Hepatocyte (in vitro differentiated cells): ENCODE measurements around the gene TEAD2. TPM values are rescaled to one million over a fixed set of nuclear protein-coding genes. Genes with fewer than 3 reads are reported as not detected.

Experiments
- DNase-seq: peaks from one replicate; pipeline ENCODE4 v3.0.0-alpha.2; 2016; ENCODE audit warnings: low spot score
- H2AFZ ChIP-seq: fragments of 200-600 bp; sonication (generic); 2 replicates; pipeline ENCODE4 v1.6.0; 2016; ENCODE audit warnings: antibody characterized with exemption, mild to moderate bottlenecking
- H3K27ac ChIP-seq: fragments of 200-600 bp; sonication (generic); 2 replicates; pipeline ENCODE4 v1.5.1; 2016; ENCODE audit warnings: mild to moderate bottlenecking
- H3K27me3 ChIP-seq: fragments of 200-600 bp; sonication (generic); 2 replicates; pipeline ENCODE4 v1.6.1; 2016
- H3K36me3 ChIP-seq: fragments of 200-600 bp; sonication (generic); replicated peaks from 2 replicates; pipeline ENCODE4 v1.5.1; 2016; ENCODE audit warnings: low read depth; ENCODE audit not compliant: insufficient read depth
- H3K4me1 ChIP-seq: fragments of 200-600 bp; sonication (generic); 2 replicates; pipeline ENCODE4 v1.5.1; 2016; ENCODE audit warnings: mild to moderate bottlenecking, moderate library complexity; ENCODE audit not compliant: insufficient read depth
- H3K4me2 ChIP-seq: fragments of 200-600 bp; sonication (generic); 2 replicates; pipeline ENCODE4 v1.6.0; 2016
- H3K4me3 ChIP-seq: fragments of 200-600 bp; sonication (generic); 2 replicates; pipeline ENCODE4 v1.5.1; 2016; ENCODE audit warnings: mild to moderate bottlenecking
- H3K79me2 ChIP-seq: fragments of 200-600 bp; sonication (generic); 2 replicates; pipeline ENCODE4 v1.6.0; 2017; ENCODE audit warnings: mild to moderate bottlenecking
- H3K9me2 ChIP-seq: fragments of 200-600 bp; sonication (generic); replicated peaks from 2 replicates; pipeline ENCODE4 v1.6.0; 2017; ENCODE audit warnings: mild to moderate bottlenecking; ENCODE audit not compliant: insufficient read depth
- H3K9me3 ChIP-seq: fragments of 200-600 bp; sonication (generic); 2 replicates; pipeline ENCODE4 v1.5.1; 2016; ENCODE audit warnings: low read depth, mild to moderate bottlenecking
- H4K20me1 ChIP-seq: fragments of 200-600 bp; sonication (generic); 2 replicates; pipeline ENCODE4 v1.6.0; 2016; ENCODE audit warnings: mild to moderate bottlenecking; ENCODE audit not compliant: insufficient read depth, poor library complexity, severe bottlenecking
- CTCF ChIP-seq: fragments of 200-600 bp; sonication (generic); IDR thresholded peaks from 2 replicates; pipeline ENCODE4 v1.5.1; 2016; ENCODE audit warnings: antibody characterized with exemption, mild to moderate bottlenecking; ENCODE audit not compliant: poor library complexity
- EZH2 ChIP-seq: fragments of 200-600 bp; sonication (generic); IDR thresholded peaks from 2 replicates; pipeline ENCODE4 v1.6.1; 2016; ENCODE audit warnings: antibody characterized with exemption, mild to moderate bottlenecking, borderline replicate concordance
- EZH2phosphoT487 ChIP-seq: fragments of 200-600 bp; sonication (generic); IDR thresholded peaks from one replicate; pipeline ENCODE4 v1.6.1; 2018; ENCODE audit warnings: antibody characterized with exemption, mild to moderate bottlenecking, low read depth, moderate library complexity; ENCODE audit not compliant: unreplicated experiment, severe bottlenecking
- WGBS: methylation state at CpG from one replicate; pipeline ENCODE4 v1.1.6; 2016; ENCODE audit warnings: low lambda C conversion rate; ENCODE audit errors: missing lambda C conversion rate; 5-methylcytosine and 5-hydroxymethylcytosine counted together
- microRNA-seq: library from miRNA; unstranded; fragments of <30 nt; microRNA quantifications from one replicate; pipeline ENCODE4, GENCODE V29; 2017
- polyA plus RNA-seq: library from polyadenylated mRNA; unstranded; fragments of >200 nt; fragmentation: Nextera tagmentation; extraction: Ambion mirVana; gene quantifications from 2 replicates; pipeline ENCODE4 v1.2.1, GENCODE V29; 2016
- small RNA-seq: library from RNA; depleted of rRNA; stranded (forward); fragments of <200 nt; gene quantifications from one replicate; pipeline ENCODE3, GENCODE V24; 2014
- total RNA-seq: library from RNA; depleted of rRNA; stranded (reverse); fragments of >200 nt; gene quantifications from 2 replicates; pipeline ENCODE4 v1.2.3, GENCODE V29; 2014

The TEAD2 gene
- total and polyA plus RNA-seq, 2 experiments from 2014 or later = 35.4 to 41.4 TPM

GRCh38 chr19:49295208-49295880, 66.9 kb downstream of the TEAD2 start:
- Histone ChIP-seq H3K27me3 (no peaks in the 10 kb centered on the region), H3K9me2 (no peaks in the 10 kb centered on the region), H3K36me3 (no peaks in the 10 kb centered on the region), H3K9me3 (no peaks in the 10 kb centered on the region), H3K4me2 (no peak overlapping the region), H3K4me3 (no peak overlapping the region), H3K4me1 (no peaks in the 10 kb centered on the region), H2AFZ (no peak overlapping the region), H3K79me2 (no peaks in the 10 kb centered on the region), H3K27ac (no peak overlapping the region), H4K20me1 (no peaks in the 10 kb centered on the region)
- 96% methylated on average over 8 of the region's 8 CpGs for WGBS
- no peak for DNase-seq
- no peak for TF ChIP-seq EZH2
- no peak for TF ChIP-seq EZH2phosphoT487
- no peak for TF ChIP-seq CTCF

- Histone ChIP-seq H3K9me3 (no peaks in the 10 kb centered on the region), H3K9me2 (no peaks in the 10 kb centered on the region), H3K36me3 (no peaks in the 10 kb centered on the region), H3K4me1 (no peaks in the 10 kb centered on the region), H3K4me2 (no peak overlapping the region), H4K20me1 (no peaks in the 10 kb centered on the region), H3K79me2 (no peaks in the 10 kb centered on the region), H3K4me3 (no peak overlapping the region), H3K27me3 (no peaks in the 10 kb centered on the region), H2AFZ (no peak overlapping the region), H3K27ac (no peak overlapping the region)
- TF ChIP-seq EZH2 (no peak), EZH2phosphoT487 (no peak), CTCF (no peak)
- DNase-seq = no peak
- WGBS = 40% methylated on average over 6 of the region's 6 CpGs
These were observed 67.8 kb downstream of the TEAD2 start for GRCh38 chr19:49294401-49294800.

Small RNAs within 50 kb of the gene (microRNA-seq; reads per million reads assigned to microRNA genes)
- not detected for gene MIR4324

Small RNAs within 50 kb of the gene (small RNA-seq; reads per million reads assigned to genes)
- not detected for gene MIR4324

Other genes starting within 250 kb of the TEAD2 start
- 7.1 and 8.7 TPM in 2 replicates for gene LIN7B, start 248.0 kb downstream of the TEAD2 start, total RNA-seq
- 18.0 and 20.6 TPM in 2 replicates for gene LIN7B, start 248.0 kb downstream of the TEAD2 start, polyA plus RNA-seq
- gene C19orf73, start 243.3 kb downstream of the TEAD2 start, total RNA-seq = 1.9 TPM in 1 of 2 replicates, not detected in the other
- gene C19orf73, start 243.3 kb downstream of the TEAD2 start, polyA plus RNA-seq = 2.6 and 2.7 TPM in 2 replicates
- gene PPFIA3, start 242.9 kb downstream of the TEAD2 start, total RNA-seq = 4.4 and 11.3 TPM in 2 replicates
- gene PPFIA3, start 242.9 kb downstream of the TEAD2 start, polyA plus RNA-seq = 8.2 and 11.4 TPM in 2 replicates
- 0.44 and 0.50 TPM in 2 replicates for gene HRC, start 207.0 kb downstream of the TEAD2 start, total RNA-seq
- gene HRC, start 207.0 kb downstream of the TEAD2 start, polyA plus RNA-seq = 0.33 and 0.48 TPM in 2 replicates
- 6.6 and 7.0 TPM in 2 replicates for gene TRPM4, start 204.6 kb downstream of the TEAD2 start, total RNA-seq
- gene TRPM4, start 204.6 kb downstream of the TEAD2 start, polyA plus RNA-seq = 20.5 and 23.2 TPM in 2 replicates
- 0.27 TPM in 1 of 2 replicates, not detected in the other for gene SLC6A16, start 37.2 kb downstream of the TEAD2 start, total RNA-seq
- 0.27 and 1.1 TPM in 2 replicates for gene SLC6A16, start 37.2 kb downstream of the TEAD2 start, polyA plus RNA-seq
- gene CD37, start 27.0 kb downstream of the TEAD2 start, total RNA-seq = 0.27 and 1.9 TPM in 2 replicates
- gene CD37, start 27.0 kb downstream of the TEAD2 start, polyA plus RNA-seq = 6.6 and 12.4 TPM in 2 replicates
- 2.2 and 2.9 TPM in 2 replicates for gene DKKL1, start 1.5 kb upstream of the TEAD2 start, total RNA-seq
- 4.0 and 6.0 TPM in 2 replicates for gene DKKL1, start 1.5 kb upstream of the TEAD2 start, polyA plus RNA-seq
- gene KASH5, start 25.8 kb upstream of the TEAD2 start, total RNA-seq = not detected in 2 replicates
- gene KASH5, start 25.8 kb upstream of the TEAD2 start, polyA plus RNA-seq = not detected in 2 replicates
- not detected in 2 replicates for gene PTH2, start 61.0 kb upstream of the TEAD2 start, total RNA-seq
- not detected in 2 replicates for gene PTH2, start 61.0 kb upstream of the TEAD2 start, polyA plus RNA-seq
- not detected in 2 replicates for gene GFY, start 63.0 kb upstream of the TEAD2 start, total RNA-seq
- not detected in 2 replicates for gene GFY, start 63.0 kb upstream of the TEAD2 start, polyA plus RNA-seq
- gene SLC17A7, start 79.1 kb upstream of the TEAD2 start, total RNA-seq = 0.13 TPM in 1 of 2 replicates, not detected in the other
- gene SLC17A7, start 79.1 kb upstream of the TEAD2 start, polyA plus RNA-seq = 0.51 TPM in 1 of 2 replicates, not detected in the other
- 72.1 and 73.2 TPM in 2 replicates for gene PIH1D1, start 89.4 kb upstream of the TEAD2 start, total RNA-seq
- gene PIH1D1, start 89.4 kb upstream of the TEAD2 start, polyA plus RNA-seq = 79.8 and 98.9 TPM in 2 replicates
- 29.9 and 32.4 TPM in 2 replicates for gene ALDH16A1, start 90.8 kb upstream of the TEAD2 start, total RNA-seq
- gene ALDH16A1, start 90.8 kb upstream of the TEAD2 start, polyA plus RNA-seq = 36.5 and 38.7 TPM in 2 replicates
- gene FLT3LG, start 111.8 kb upstream of the TEAD2 start, total RNA-seq = 0.24 and 1.3 TPM in 2 replicates
- gene FLT3LG, start 111.8 kb upstream of the TEAD2 start, polyA plus RNA-seq = 2.8 and 3.0 TPM in 2 replicates
- gene RPL13A, start 125.2 kb upstream of the TEAD2 start, total RNA-seq = 1,997 and 2,349 TPM in 2 replicates
- 904 and 953 TPM in 2 replicates for gene RPL13A, start 125.2 kb upstream of the TEAD2 start, polyA plus RNA-seq
- 3,532 and 3,955 TPM in 2 replicates for gene RPS11, start 134.0 kb upstream of the TEAD2 start, total RNA-seq
- 672 and 689 TPM in 2 replicates for gene RPS11, start 134.0 kb upstream of the TEAD2 start, polyA plus RNA-seq
- 313 and 321 TPM in 2 replicates for gene FCGRT, start 150.2 kb upstream of the TEAD2 start, total RNA-seq
- 509 and 519 TPM in 2 replicates for gene FCGRT, start 150.2 kb upstream of the TEAD2 start, polyA plus RNA-seq
- 20.5 and 25.8 TPM in 2 replicates for gene RCN3, start 165.6 kb upstream of the TEAD2 start, total RNA-seq
- 81.4 and 85.4 TPM in 2 replicates for gene RCN3, start 165.6 kb upstream of the TEAD2 start, polyA plus RNA-seq
- 43.4 and 52.8 TPM in 2 replicates for gene NOSIP, start 218.1 kb upstream of the TEAD2 start, total RNA-seq
- gene NOSIP, start 218.1 kb upstream of the TEAD2 start, polyA plus RNA-seq = 92.4 and 93.9 TPM in 2 replicates
- 6.0 and 10.2 TPM in 2 replicates for gene PRRG2, start 218.9 kb upstream of the TEAD2 start, total RNA-seq
- gene PRRG2, start 218.9 kb upstream of the TEAD2 start, polyA plus RNA-seq = 4.0 and 4.3 TPM in 2 replicates
- gene PRR12, start 228.8 kb upstream of the TEAD2 start, total RNA-seq = 2.1 and 3.7 TPM in 2 replicates
- gene PRR12, start 228.8 kb upstream of the TEAD2 start, polyA plus RNA-seq = 2.7 and 3.0 TPM in 2 replicates